GM19372 (cell line): Measurements from ENCODE around the gene MYO10.
"Not testable (repeated sequence)": the region's sequence is repeated elsewhere in the genome, so short reads cannot be mapped to it uniquely, and the experiment has no call there.

Experiments
- ATAC-seq: cut with Tn5 transposase; IDR thresholded peaks from one replicate; pipeline ENCODE4 v1.9.1; 2021; ENCODE audit warnings: mild to moderate bottlenecking, low read depth, moderate library complexity; ENCODE audit not compliant: unreplicated experiment

Gene MYO10

DNA sequence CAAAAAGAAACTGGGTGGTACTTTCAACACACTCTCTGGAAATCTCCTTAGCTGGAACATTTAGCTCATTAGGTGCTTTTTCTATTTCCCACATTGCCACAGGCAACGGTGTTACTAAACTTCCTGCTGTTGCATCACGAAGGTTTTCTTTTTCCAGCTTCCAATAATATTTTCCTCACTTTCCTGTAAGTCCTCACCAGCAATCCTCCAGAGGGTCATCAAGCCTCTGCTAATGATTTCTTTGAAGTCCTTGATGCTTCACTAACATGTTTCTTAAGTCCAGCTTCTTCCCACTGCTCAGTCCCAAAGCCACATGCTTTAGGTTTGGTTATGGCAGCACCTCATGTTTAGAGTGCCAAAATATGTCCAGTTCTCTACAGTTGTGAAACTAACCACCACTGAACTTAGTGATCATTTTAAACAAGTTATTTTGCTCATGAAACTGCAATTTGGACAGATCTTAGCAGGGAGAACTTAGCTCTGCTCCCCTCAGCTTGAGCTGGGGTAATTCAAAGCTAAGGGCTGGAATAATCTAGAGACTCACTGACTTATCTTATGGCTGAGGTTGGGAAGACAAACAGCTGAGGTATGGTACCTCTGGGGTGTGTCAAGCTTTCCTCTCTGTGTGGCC lies 279.4 kb downstream of the MYO10 start:
- no peak for ATAC-seq

- no peak for ATAC-seq
These were observed 281.3 kb downstream of the MYO10 start for GRCh38 chr5:16654647-16655334.

DNA sequence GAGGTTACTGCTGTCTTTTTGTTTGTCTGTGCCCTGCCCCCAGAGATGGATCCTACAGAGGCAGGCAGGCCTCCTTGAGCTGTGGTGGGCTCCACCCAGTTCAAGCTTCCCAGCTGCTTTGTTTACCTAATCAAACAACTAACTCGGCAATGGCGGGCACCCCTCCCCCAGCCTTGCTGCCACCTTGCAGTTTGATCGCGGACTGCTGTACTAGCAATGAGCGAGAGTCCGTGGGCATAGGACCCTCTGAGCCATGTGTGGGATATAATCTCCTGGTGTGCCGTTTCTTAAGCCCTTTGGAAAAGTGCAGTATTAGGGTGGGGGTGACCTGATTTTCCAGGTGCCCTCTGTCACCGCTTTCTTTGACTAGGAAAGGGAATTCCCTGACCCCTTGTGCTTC lies 287.3 kb downstream of the MYO10 start:
- not testable (repeated sequence) for ATAC-seq

- no peak for ATAC-seq
These were observed 291.7 kb downstream of the MYO10 start for GRCh38 chr5:16644301-16644889.

DNA sequence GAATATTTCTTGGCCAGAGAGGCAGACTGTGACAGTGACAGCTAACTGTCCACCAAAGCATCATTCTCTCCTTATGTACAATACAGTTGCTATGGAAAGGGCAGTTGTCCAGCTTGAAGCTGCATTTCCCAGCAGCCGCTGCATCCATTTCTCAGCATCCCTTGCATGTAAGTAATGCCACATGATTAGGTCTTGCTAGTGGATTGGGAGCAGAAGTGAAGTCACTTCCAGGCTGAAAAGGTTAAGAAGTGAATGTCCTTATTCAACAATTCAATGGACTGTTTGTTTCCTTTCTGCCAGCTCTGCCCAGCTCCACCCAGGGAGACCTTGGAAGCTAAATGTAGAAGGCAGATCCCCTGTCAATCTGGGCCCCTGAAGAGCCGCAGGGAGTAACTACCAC lies 293.2 kb downstream of the MYO10 start:
- ATAC-seq: no peak

DNA sequence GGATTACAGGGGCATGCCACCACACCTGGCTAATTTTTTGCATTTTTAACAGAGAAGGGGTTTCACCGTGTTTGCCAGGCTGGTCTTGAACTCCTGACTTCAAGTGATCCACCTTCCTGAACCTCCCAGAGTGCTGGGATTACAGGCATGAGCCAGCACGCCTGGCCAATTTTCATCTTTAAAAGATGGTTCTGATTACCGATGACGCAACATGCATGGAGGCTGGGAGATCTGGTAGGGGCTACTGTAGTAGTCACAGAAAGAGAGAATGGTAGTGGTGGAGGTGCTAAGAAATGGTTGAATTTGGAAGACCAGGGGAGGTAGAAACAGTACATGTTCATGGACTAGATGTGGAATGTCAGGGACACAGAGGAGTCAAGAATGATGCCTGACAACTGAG lies 296.9 kb downstream of the MYO10 start:
- no peak for ATAC-seq

GRCh38 chr5:16628376-16628775 lies 307.7 kb downstream of the MYO10 start:
- ATAC-seq: no peak

- ATAC-seq: no peak
These were observed 309.3 kb downstream of the MYO10 start for GRCh38 chr5:16626696-16627264.

- no peak for ATAC-seq
These were observed 311.0 kb downstream of the MYO10 start for GRCh38 chr5:16625096-16625495.

DNA sequence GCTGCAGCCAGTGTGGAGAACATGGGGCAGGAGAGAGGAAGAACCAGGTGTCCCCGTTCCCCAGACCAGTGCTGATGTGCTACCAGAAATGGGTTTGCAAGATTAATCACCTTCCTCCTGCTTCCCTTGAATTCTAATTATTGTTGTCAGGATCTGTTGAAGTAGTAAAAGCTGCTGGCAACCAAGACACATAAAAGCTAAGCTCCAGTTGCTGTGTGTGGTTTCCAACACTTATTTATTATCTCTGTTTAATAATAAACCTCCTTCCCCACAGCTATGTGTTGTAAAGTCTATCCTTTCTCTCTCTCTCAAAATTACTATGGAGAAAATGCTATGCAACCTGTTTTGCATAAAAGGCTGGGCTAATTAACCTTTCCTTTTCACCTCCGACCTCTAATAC lies 317.0 kb downstream of the MYO10 start:
- no peak for ATAC-seq

DNA sequence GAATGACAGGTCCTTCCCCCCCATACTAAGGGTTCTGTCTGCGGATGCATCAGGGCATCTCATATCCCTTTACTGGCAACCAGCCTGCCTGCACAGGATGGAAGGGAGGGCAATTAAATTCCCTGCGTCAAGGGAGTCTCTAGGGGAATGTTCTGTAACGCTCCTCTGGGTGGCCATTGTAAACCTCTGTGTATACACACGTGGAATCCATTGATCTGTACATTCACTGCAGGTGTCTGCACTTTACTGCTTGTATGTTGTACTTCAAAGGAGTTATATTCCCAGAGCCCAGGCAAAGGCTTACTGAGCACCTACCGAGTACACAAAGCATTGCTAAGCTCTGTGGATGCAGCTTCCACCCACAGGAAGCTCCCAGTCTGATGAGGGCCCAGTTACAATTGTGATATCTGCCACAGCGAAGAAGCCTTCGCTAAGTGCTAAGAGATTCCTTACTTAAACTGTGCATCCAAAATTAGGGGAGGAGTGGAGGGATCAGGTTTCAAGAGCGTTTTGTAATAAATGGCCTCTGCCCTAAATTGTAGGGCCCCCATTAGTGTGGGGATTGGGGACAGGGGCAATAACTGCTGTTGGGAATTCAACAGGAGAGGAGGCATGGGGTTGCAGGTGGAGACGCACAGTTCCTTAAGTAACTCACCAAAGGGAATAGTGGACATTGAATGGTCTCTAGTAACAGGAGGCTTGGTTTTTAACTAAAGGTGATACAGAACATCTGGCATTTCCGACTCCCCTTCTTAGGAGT lies 317.8 kb downstream of the MYO10 start:
- ATAC-seq: no peak

DNA sequence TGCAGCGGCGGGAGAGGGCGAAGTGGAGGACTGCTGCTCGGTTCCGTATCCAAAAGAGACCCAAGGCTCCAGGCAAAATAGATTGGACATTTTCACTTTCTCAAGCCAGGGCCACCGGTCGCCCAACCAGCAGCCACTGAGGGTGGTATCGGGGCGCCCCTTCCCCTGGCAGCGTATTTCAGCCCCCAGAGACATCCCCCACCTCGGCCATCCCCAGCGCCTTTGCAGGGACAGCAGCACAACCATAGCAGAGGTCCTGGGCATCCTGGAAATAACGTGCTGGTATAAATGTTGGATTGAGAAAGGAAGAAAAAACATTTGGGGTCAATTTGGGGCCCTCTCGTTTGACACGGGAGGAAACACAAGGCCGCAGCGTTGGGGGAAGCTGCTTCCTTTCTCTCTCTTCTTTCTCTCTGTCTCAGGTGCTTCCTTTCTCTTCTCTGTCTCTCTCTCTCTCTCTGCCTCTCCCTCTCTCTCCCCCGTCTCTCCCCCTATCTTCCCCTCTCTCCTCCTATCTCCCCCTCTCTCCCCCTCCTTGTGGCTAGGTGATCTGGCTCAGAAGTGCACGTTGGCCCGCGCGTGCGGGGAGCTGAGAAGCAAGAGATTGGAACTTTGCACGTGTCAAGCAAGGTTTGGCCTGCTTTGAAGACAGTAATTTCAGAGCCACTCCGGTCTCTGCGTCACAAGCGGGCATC lies 318.7 kb downstream of the MYO10 start:
- ATAC-seq: no peak

DNA sequence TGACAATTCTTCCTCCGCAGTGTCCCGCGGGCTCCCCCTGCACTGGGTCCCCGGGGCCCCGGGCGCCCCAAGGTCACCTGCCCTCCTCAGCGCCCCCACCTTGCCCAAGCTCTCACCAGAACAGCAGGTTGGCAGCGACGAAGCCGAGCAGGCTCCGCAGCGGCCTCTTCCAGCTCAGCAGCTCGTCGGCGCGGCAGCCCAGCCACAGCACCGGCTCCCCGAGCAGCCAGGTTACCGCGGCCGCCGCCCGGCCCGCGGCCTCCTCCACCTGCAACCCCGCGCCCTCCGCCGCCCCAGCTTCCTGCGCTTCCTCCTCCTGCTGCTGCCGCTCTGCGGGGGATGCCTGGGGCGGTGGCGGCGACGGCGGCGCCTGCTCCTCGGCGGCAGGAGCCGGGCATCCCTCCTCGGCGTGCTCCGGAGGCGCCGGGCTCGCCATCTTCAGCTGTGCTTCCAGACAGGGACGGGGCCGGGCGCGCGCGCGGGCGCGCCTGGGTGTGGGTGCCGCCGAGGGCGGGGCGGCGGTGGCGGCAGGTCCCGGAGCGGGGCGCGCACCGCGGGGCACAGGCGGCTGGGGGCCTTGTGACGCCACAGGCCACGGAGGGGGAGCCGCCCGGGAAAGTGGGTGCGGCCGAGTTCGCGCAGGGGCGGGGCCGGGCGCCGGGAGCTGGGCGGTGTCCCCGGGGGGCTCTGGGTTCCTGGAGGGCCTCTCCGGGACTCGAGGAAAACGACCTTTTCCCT lies 319.4 kb downstream of the MYO10 start, which contains the start of gene RETREG1:
RETREG1 (minus strand) TSS at position 462 of the 738 bp plus-strand sequence; CDS start at position 436, 26 bp downstream.
- ATAC-seq: peak; percentile 77

DNA sequence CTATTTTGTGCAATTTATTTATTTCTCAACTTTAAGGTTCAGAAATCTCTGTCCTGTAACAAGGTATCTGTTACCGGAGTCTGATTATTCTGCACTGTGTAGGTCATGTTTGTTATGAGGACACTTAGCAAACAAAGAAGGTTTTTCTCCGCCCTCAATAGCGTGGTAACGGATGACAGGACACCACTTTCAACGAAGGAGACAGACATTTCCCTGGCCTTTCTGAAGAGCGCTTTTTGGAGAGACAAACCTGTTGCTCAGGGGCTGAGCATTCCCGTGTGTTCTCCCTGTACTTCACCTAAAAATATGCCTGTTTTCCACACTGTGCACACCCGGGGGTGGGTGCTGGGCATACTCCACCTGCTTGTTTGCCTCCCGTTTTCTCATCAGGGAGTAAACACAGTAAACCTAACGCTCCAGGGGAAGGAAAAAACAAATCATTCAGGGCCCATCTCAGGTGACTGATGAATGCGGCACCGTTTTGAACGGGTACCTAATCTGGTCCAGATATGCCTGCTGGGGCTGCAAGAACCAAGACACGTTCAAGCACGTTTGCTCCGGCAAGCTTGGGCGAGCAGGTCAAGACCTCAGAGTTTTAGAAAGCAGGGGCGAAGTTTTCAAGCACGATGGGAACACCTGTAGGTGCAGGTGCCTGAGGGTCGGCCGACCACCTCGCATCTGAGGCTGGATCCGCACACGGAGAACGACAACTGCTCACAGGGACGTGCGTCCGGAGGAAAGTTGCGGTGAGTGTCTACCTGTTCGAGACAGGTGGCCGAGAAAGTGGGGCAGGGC lies 320.1 kb downstream of the MYO10 start:
- no peak for ATAC-seq

DNA sequence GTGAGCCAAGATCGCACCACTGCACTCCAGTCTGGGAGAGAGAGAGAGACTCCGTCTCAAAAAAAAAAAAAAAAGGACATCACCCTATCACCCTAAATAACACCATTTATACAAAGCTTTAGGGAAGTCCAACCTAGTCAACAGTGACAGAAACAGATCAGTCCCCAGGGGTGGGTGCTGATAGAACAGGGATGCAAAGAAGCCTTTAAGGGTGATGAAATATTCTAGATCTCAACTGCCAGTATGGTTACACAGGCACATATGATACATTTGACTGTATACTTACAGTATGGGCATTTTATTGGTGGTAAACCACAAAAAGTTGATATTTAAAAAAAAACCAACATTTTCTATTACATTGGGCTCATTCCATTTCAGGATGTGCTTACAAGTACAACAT lies 324.1 kb downstream of the MYO10 start:
- ATAC-seq: no peak
